HG03575 (cell line): ENCODE measurements around the gene LDLRAD4.

Experiments used
- ATAC-seq: cut with Tn5 transposase; IDR thresholded peaks from one replicate; pipeline ENCODE4 v1.9.1; 2021; ENCODE audit not compliant: unreplicated experiment, insufficient number of reproducible peaks, low FRiP score; ENCODE audit errors: extremely low read depth

LDLRAD4 gene

DNA sequence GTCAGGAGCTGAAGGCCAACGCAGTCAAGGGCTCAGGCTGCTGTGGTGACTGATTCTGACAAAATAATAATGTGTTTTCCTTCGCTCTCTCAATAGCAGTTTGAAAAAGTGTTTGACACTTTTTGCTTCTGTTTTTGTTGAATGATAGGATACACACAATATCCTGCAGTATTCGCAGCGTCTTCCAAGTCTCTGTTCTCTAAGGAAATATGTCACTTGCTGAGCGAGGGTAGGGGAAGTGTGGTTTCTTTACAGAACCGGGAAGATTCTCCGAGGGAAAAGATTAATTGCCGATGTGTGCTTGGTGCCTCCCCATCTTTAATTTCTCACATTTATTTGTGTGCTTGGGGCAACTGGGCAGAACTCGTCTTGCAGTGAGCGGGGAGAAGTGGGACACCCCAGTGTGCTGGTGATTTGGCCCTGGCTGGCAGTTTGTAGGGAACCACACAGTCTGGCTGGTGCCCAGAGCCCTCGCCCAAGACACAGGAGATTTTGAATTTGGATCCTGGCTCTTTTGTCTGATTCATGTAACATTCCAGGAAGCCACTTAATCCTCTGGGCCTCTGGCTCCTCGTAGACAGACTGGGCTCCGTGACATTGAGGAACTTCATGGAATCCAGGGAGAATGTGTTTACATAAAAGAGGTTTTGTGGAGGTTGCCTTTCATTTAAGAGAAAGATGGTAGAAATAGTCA is 169.4 kb downstream of the LDLRAD4 start:
- no peak for ATAC-seq

GRCh38 chr18:13388586-13389490 is 170.3 kb downstream of the LDLRAD4 start:
- ATAC-seq = no peak

DNA sequence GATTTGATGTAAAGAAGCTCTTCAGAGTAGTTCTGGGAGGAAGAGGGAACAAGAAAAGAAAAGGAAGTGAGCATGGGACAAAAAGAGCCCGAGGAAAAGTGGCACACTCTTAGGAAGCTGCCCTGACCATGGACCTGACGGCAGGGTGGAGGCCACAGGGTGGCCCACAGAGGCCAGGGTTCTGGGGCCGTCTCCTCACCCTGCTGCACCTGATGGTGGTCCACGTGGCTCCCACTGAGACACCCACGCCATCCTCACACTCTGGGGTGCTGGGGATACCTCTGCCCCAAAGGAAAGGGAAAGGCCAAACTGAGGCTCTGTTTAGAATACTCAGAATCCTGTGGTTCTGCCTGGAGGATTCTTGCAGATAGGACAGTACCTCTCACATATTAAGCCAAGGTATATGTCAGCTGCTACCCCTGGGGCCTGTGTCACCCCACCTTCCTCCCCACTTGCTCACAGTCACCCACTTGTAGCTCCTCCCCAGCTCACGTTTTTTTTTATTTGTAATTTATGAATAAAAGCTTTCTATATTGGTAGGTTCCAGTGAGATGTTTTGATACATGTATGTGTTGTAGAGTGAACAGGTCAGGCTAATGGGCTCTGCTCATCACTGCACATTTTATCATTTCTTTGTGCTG is 171.1 kb downstream of the LDLRAD4 start:
- no peak for ATAC-seq

DNA sequence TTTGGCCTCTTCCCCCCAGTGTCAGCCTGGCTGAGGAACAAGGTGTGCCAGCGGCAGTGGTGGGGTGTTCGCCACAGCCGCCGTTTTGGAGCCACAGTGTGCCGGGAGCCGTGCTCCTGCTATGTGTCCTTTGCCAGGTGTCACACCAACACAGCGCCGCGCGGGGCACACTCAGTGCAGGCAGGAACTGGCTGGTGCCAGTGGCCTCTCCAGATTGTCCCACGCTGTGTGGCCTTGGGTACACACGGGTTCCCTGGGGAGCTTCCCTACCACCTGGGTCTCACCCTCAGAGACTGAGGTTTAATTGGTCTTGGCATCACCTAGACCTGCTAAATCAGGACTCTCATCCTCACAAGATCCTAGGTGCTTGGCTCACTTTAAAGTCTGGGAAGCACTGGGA is 171.6 kb downstream of the LDLRAD4 start:
- no peak for ATAC-seq

GRCh38 chr18:13390711-13391110 is 172.2 kb downstream of the LDLRAD4 start:
- ATAC-seq = no peak

GRCh38 chr18:13392029-13392750 is 173.6 kb downstream of the LDLRAD4 start:
- ATAC-seq = no peak

- ATAC-seq = no peak
Measured at GRCh38 chr18:13392899-13393298, 174.3 kb downstream of the LDLRAD4 start.

DNA sequence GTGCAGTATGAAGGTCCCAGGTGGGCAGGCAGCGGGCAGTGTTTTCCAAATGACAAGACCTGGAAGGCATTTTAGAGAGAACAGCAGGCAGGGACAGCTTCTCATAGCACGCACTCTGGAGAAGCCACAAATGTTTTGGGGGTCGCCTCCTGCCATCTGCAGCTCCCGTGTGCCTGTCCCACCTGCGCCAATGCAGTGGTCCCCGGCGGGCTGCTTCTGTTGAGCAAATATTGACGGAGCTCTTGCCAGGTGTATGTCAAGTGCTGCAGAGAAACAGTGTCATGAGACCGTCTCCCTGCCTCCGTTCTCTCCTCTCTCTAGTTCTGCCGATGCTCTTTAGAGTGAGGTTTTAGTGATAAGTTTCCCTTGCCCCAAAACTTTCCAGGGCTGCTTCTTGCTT is 174.8 kb downstream of the LDLRAD4 start:
- no peak for ATAC-seq

DNA sequence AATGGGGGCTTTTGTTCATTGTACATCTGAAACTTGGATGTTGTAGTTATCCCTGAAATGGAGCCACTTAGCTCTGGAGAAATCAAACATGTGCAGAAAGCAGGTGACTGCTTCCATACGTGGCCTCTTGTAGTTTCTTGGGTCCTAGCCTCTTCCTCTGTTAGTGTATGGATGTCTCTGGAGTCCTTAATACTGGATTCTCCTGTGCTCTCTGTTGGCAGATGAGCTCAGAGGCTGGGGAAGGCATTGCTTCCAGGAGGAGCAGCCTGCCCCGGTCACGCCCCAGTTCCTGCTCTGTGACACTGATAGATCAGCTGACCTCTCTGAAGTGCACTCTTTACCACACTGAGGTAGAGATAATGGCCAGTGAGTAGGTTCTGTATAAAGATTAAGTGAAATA is 176.2 kb downstream of the LDLRAD4 start:
- no peak for ATAC-seq

- ATAC-seq = no peak
Measured at GRCh38 chr18:13395577-13395976, 177.0 kb downstream of the LDLRAD4 start.

GRCh38 chr18:13397504-13398163 is 179.1 kb downstream of the LDLRAD4 start:
- ATAC-seq = no peak

DNA sequence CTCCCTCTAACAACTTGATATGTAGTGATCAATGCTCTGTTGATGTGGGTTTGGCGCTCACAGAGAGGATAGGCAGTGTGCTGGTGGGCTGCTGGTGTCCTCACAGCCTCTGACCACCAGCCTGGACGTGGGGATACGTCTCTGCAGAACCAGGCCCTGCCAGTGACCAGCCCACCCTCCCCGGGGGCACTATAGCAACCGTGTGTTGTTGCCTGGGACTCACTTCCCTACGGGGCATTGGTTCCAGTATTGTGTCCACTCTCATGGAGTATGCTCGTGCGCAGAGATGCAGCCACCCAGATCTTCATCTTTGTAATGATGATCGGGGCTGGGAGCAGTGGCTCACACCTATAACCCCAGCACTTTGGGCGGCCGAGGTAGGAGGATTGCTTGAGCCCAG is 180.1 kb downstream of the LDLRAD4 start:
- no peak for ATAC-seq

- no peak for ATAC-seq
Measured at GRCh38 chr18:13399511-13399910, 181.0 kb downstream of the LDLRAD4 start.

DNA sequence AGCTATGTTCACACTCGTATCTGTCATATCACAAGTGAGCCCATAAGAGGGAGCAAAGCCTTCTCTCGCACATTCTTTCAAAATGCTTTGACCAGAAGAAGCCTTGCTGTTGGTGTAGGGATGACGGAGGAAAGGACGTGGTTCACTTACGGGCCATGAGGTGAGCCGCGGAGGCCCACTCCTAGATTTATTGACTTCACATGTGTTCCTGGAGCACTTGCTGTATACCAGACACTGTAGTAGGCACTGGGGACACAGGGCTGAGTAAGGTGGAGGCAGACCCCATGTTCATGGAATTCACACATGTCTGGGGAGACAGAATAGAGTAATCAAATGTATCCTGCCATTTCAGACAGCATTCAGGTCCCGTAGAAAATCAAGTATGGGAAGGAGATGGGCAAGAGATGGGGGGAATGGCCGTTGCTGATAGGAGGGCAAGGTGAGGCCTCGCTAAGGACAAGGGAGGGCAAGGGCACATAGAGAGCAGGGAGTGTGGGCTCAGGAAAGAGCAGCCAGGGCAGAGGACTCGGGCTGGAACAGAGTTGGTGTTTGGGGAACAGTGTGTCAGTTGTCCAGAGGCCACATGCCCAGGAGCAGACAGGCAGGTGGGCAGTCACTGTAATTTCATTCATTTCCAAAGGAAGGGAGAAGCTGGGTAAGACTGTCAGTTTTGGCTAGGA is 182.2 kb downstream of the LDLRAD4 start:
- no peak for ATAC-seq

- no peak for ATAC-seq
Measured at GRCh38 chr18:13401404-13401803, 182.8 kb downstream of the LDLRAD4 start.

DNA sequence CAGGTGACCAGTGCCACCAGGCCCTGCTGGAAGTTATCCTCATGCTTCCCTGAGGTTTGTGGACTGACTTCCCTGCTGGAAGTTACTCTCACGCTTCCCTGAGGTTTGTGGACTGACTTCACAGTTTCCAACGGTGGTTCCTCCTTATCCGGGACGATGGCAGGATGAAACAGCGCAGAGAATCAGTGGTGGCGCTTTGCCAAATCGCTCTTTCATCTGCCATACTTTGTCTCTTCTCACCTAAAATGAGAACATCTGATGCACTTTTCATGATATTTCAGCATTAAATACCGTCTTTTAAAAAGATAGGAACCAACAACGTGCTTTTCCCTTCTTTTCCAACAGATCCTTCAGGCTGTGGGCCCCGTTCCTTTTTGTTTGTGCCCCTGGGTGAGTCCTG is 183.3 kb downstream of the LDLRAD4 start:
- no peak for ATAC-seq

DNA sequence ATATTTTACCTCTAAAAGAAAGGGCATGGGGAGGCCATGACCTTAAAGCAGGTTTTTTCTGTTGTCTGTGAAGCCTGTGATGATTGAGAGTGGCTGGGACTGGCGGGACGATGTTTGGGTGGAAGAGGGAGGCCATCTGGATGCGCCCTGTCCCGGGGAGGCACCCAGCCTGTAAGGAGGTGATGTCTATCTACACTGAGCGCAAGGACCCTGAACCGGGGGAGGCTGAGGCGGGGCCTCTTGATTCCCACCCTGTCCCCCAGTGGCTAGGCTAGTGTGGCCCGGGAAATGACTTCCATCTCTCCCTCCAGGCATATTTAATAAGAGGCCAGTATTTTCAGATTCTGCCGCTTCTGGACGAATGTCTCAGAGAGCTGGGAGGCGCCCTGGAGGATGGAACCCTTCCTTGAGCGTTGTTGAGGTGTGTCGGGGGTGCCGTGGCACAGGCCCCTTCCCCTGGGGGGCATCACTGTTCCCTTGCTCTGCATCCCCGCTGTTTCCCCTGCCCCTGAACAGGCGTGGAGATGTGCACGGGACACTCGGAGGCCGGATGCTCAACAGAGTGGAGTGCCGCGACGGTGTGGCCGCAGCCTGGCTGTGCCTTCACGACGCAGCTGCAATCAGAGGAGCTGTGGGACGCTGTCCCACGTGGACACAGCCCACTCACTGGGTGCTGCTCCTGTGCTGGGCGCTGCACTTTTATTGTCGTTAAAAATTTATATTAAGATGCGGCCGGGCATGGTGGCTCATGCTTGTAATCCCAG is 185.4 kb downstream of the LDLRAD4 start:
- no peak for ATAC-seq
